GM10248 (cell line): ENCODE data around the gene OXNAD1.

Experiments used
- CTCF ChIA-PET: fragments of 300-600 bp; sonication (Branson Sonifier 250); formaldehyde crosslinking; extraction: SDS; loops from one replicate; lab custom pipeline; 2021; ENCODE audit warnings: antibody characterized with exemption; lab: Yijun Ruan, JAX
- POLR2A ChIA-PET: fragments of 350-650 bp; sonication (Branson Sonifier 250); formaldehyde crosslinking; extraction: SDS; loops from one replicate; lab custom pipeline; 2020; ENCODE audit warnings: antibody characterized with exemption; lab: Yijun Ruan, JAX
- DNase-seq: peaks from one replicate; pipeline ENCODE4 v3.0.0; 2012; ENCODE audit errors: extremely low spot score
- CTCF ChIP-seq: IDR thresholded peaks from 2 replicates; pipeline ENCODE4 v1.5.1; 2012; ENCODE audit warnings: mild to moderate bottlenecking, low read depth; ENCODE audit errors: extremely low read depth, missing control alignments, control extremely low read depth

The OXNAD1 gene

DNA sequence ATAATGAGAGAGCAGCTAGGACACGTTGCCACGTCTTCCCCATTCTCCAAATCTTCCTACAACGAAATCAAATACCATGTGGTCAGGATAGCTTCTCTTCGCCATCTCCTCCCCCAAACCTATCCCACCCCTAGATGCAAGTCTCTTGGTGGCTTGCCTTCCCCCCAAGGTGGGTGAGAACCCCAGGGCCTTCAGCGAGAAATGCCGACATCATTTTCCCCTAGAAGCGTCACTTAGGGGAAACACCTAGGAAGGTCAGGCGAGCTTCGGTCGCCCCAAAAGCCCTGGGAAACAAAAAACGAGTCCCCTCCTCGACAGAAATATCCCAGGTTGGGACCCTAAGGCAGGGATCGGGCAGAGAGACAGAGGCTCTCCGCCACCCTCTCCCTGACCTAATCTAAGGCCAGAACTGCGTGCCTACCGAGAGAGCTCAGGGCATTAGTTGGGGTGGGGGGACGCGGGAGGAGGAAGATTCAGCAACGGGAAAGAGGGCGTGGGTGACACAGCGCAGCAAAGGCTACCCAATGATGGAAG, 771 bp upstream of the OXNAD1 start:
- POLR2A ChIA-PET, result interaction anchor here (0.7 to 0.8 kb wide), 2 partner anchors 22 to 165 kb away, joined by 3 read pairs; no protein-coding TSS in a partner anchor
- TF ChIP-seq CTCF, result no peak
- DNase-seq, result no peak
- CTCF ChIA-PET, result interaction anchor here (1.0 to 8.3 kb wide), 9 partner anchors 10 to 287 kb away, joined by 3 to 55 read pairs (median 6); no protein-coding TSS in a partner anchor

GRCh38 chr3:16265455-16265786, 409 bp downstream of the OXNAD1 start:
- ChIA-PET CTCF (interaction anchor here (1.0 to 8.3 kb wide), 10 partner anchors 9 to 286 kb away, joined by 3 to 55 read pairs (median 6); no protein-coding TSS in a partner anchor), POLR2A (interaction anchor here (1.0 kb wide), 1 partner anchor 251 kb away, joined by 3 read pairs; no protein-coding TSS in a partner anchor)
- DNase-seq, result no peak
- TF ChIP-seq CTCF, result no peak

GRCh38 chr3:16266714-16267113, 1.7 kb downstream of the OXNAD1 start:
- no peak for TF ChIP-seq CTCF
- no peak for DNase-seq
- CTCF ChIA-PET, result interaction anchor here (1.2 to 8.3 kb wide), 6 partner anchors 8 to 285 kb away, joined by 3 to 55 read pairs (median 12); no protein-coding TSS in a partner anchor
- POLR2A ChIA-PET, result no interaction called here

- ChIA-PET POLR2A (no interaction called here), CTCF (interaction anchor here (6.9 to 8.3 kb wide), 2 partner anchors 19 to 281 kb away, joined by 53 to 55 read pairs; no protein-coding TSS in a partner anchor)
- no peak for DNase-seq
- no peak for TF ChIP-seq CTCF
Observed at GRCh38 chr3:16270855-16271254, 5.8 kb downstream of the OXNAD1 start.

DNA sequence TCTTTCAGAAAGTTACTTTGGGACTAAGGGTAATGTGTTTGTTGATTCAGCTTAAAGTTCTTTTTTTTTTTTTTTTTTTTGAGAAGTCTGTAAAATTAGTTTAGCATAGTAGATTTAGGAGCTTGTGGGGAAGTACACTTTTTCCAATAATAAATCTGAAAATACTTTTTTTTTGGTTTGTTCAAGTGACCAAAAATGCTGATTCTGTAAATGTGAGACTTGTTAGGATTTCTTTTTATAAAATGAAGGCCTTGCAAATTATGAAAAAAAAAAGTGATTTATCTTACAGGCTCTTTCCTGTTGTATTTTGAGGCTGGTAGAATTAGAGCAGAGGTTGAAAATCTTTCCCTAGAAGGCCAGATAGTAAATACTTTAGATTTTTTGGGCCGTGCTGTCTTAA, 7.6 kb downstream of the OXNAD1 start:
- ChIA-PET CTCF (interaction anchor here (0.7 to 1.8 kb wide), 7 partner anchors 10 to 278 kb away, joined by 3 to 6 read pairs (median 5); no protein-coding TSS in a partner anchor), POLR2A (no interaction called here)
- TF ChIP-seq CTCF, result no peak
- DNase-seq, result no peak

DNA sequence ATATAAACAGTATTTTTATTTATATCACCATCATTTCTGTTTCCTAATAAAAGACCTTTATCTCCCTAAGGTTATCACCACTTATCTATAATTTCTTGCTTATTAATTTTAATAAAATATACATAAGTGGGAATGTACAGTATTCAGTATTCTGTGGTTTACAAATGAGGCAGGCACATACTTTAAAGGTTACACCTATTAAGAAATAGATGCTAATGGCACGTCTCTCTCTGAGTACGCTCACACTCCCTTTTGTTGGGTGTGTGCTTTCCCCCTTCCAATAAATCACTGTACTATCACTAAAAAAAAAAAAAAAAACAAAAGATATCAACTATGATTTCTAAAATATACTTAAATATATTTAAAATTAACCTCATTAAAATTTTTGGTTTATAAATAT, 8.9 kb downstream of the OXNAD1 start:
- no peak for DNase-seq
- CTCF ChIA-PET, result interaction anchor here (1.4 to 2.2 kb wide), 3 partner anchors 8 to 16 kb away, joined by 3 to 12 read pairs (median 6); partner anchors contain the start of genes DPH3 and OXNAD1
- POLR2A ChIA-PET, result no interaction called here
- no peak for TF ChIP-seq CTCF
